Kidney (tissue), 14 donors: ENCODE results near the gene SLC25A21. TPM values are rescaled to one million over a fixed set of nuclear protein-coding genes. Genes with fewer than 3 reads are reported as not detected.

Source experiments
- DNase-seq, 5 donors: peaks; one replicate each; pipeline ENCODE4 v3.0.0-alpha.2; 2013 to 2020
- FAIRE-seq: peaks from 2 replicates; lab custom pipeline; 2012; peaks lifted over from hg19 to GRCh38; lab: Jason Lieb, UNC
- H3K27ac ChIP-seq, 2 donors: one replicate each; pipeline ENCODE4 v1.7.0; 2013; ENCODE audit warnings: low read depth in 2 of 2, low read length in 2 of 2, inconsistent platforms in 1 of 2
- H3K27me3 ChIP-seq: one replicate; pipeline ENCODE4 v1.7.1; 2013; ENCODE audit warnings: low read length, inconsistent platforms; ENCODE audit not compliant: control insufficient read depth, insufficient read depth
- H3K36me3 ChIP-seq, 3 donors: one replicate each; pipeline versions ENCODE4 v1.7.0 to v1.7.1; 2013; ENCODE audit warnings: low read length in 3 of 3, control low read depth in 1 of 3, inconsistent platforms in 1 of 3; ENCODE audit not compliant: insufficient read depth in 3 of 3, control insufficient read depth in 2 of 3
- H3K4me1 ChIP-seq, 3 donors: one replicate each; pipeline versions ENCODE4 v1.7.0 to v1.7.1; 2013; ENCODE audit warnings: low read length in 3 of 3, inconsistent platforms in 1 of 3, low read depth in 1 of 3; ENCODE audit not compliant: control insufficient read depth in 2 of 3, insufficient read depth in 2 of 3
- H3K4me3 ChIP-seq, 3 donors: one replicate each; pipeline versions ENCODE4 v1.7.0 to v1.8.1; 2013; ENCODE audit warnings: low read length in 3 of 3, control low read depth in 1 of 3, inconsistent platforms in 1 of 3
- H3K9ac ChIP-seq, 3 donors: one replicate each; pipeline versions ENCODE4 v1.7.0 to v1.7.1; 2013; ENCODE audit warnings: low read length in 3 of 3, control low read depth in 1 of 3, inconsistent platforms in 1 of 3
- H3K9me3 ChIP-seq, 3 donors: one replicate each; pipeline versions ENCODE4 v1.7.0 to v1.7.1; 2013; ENCODE audit warnings: low read length in 3 of 3, control low read depth in 1 of 3, inconsistent platforms in 1 of 3; ENCODE audit not compliant: control insufficient read depth in 2 of 3, insufficient read depth in 1 of 3
- CTCF ChIP-seq: IDR thresholded peaks from 3 replicates; pipeline ENCODE4 v1.5.1; 2012; ENCODE audit warnings: mild to moderate bottlenecking, moderate library complexity, borderline replicate concordance; ENCODE audit not compliant: insufficient read depth; ENCODE audit errors: extremely low read depth
- intact Hi-C: fragments of 100-400 bp; cut with DNase I; formaldehyde crosslinking; loops from one replicate; pipeline ENCODE4 v1.11.1; 2022
- polyA plus RNA-seq: library from polyadenylated mRNA; stranded (reverse); fragments of 350-450 nt; fragmentation: Illumina TruSeq; extraction: RNeasy Lipid Tissue Mini Kit (QIAGEN cat#74804); gene quantifications from one replicate; pipeline ENCODE4 v1.2.3, GENCODE V29; 2014; ENCODE audit warnings: low read depth, low replicate concordance; ENCODE audit not compliant: insufficient read depth
- total RNA-seq: library from RNA; stranded (reverse); fragmentation: NEBNext Ultra II Directional; extraction: Animal tissue kit (Norgen Biotek cat#: 25700); gene quantifications from one replicate; pipeline ENCODE4 v1.2.1, GENCODE V29; 2021
- donor health status: control.
- donor health status: control.
- donor health status: control.
- donor health status: control.
- donor health status: control.
- donor health status: DM: yes; HTN: yes; CAD: no.
- donor health status: Normal renal cell carcinoma (clear cell type).

SLC25A21 gene
- total and polyA plus RNA-seq, 2 donors from 2014 or later: 1.3 to 1.4 TPM

- FAIRE-seq (no peak), DNase-seq (peak in 1 of 5 donors; percentile 3)
- no peak overlapping the region for H3K9ac ChIP-seq
- TF ChIP-seq CTCF: no peak
- peaks cover 0 to 4% (median under 1%) of the 10 kb centered on the region in 3 donors for H3K4me1 ChIP-seq
- H3K27ac ChIP-seq: no peak overlapping the region
- H3K4me3 ChIP-seq: no peak overlapping the region
- no peaks in the 10 kb centered on the region for H3K36me3 ChIP-seq
- H3K27me3 ChIP-seq: peaks cover 94% of the 10 kb centered on the region
- H3K9me3 ChIP-seq: no peaks in the 10 kb centered on the region
- intact Hi-C loops: no loop called here
Measured at GRCh38 chr14:36653413-36653812, 519.0 kb downstream of the SLC25A21 start.

DNA sequence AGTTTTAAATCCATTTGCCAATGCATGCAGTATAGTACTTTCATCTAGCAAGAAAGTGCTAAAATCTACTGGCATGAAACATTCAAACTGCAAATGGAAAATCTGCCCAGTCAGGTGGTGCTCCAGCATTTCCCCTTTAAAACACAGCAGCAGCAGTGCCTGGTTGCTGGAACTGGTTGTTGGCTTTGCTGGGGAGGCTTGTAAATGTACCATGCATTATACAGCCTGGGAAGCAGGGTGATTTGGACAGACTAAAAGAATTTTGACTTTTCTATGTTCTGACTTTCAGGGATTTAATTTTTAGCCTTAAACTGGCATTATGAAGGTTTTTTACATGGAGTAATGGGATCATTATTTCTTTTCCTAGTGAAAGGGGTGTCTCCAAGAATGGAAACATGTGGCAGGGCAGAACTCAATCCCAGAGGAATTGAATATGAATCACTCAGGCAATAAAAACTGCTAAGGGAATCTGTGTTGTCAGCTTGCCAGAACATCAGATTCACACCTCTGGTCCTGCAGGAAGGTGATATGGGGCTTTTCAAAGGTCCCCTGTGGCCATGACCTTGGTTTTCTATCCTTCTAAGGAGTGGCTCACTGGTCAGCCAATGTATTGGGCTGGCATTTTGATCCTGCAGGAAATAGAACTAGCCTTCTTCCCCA, 519.7 kb downstream of the SLC25A21 start:
- Histone ChIP-seq H3K27ac (no peak overlapping the region), H3K27me3 (peaks cover 94% of the 10 kb centered on the region), H3K4me3 (no peak overlapping the region), H3K9ac (no peak overlapping the region), H3K9me3 (no peaks in the 10 kb centered on the region), H3K36me3 (no peaks in the 10 kb centered on the region), H3K4me1 (peaks cover 0 to 11% (median 2%) of the 10 kb centered on the region in 3 donors)
- DNase-seq: peak in 1 of 5 donors; percentile 7
- no peak for FAIRE-seq
- TF ChIP-seq CTCF: no peak
- intact Hi-C loops: no loop called here

DNA sequence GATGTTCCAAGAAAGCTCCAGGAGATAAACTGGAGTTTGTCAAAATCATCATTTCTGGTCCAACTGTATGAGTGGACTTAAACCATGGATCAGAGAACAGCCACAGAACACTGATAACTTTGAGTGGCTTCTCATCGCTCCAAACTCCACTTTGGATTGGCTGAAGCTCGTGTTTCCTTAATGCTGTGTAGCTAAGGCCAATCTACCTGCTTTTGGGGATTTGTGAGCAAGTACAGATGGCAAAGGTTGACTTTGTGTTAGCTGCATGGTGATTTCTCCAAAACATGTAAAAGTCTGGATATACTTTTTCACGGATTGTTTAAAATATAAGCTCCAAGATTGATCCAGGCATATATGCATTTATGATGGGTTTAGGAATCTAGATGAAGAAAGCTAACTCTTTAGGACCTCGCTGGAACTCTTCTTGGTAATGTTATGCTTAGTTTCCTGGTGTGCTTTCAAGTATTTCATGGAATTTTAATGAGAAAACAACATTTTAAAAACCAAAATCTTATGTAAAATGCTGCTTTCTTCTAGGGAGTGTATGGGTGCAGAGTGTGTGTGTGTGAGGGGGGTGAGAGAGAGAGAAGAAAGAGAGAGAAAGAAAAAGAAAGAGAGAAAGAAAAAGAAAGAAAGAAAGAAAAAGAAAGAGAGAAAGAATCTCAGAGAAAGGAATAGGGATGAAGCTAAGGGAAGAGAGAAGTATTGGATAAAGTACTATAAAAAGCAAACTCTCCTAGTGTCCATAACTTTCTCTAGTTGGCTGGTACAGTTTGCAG, 522.3 kb downstream of the SLC25A21 start:
- DNase-seq: no peak
- Histone ChIP-seq H3K9me3 (no peaks in the 10 kb centered on the region), H3K4me3 (no peak overlapping the region), H3K4me1 (peaks cover 0 to 9% (median 2%) of the 10 kb centered on the region in 3 donors), H3K27ac (no peak overlapping the region), H3K36me3 (no peaks in the 10 kb centered on the region), H3K27me3 (peaks cover 87% of the 10 kb centered on the region), H3K9ac (no peak overlapping the region)
- intact Hi-C loops: no loop called here
- no peak for FAIRE-seq
- TF ChIP-seq CTCF: no peak
